Mesothelial cell of epicardium (in vitro differentiated cells): Measurements from ENCODE around the gene ANGPTL4. TPM values are rescaled to one million over a fixed set of nuclear protein-coding genes. Genes with fewer than 3 reads are reported as not detected.
A peak's percentile ranks its signal among the peaks of the same experiment; 100 is the strongest.

Source experiments
- DNase-seq, 2 experiments: peaks; one replicate each; pipeline ENCODE4 v3.0.0; 2021; ENCODE audit warnings: low spot score in 2 of 2; ENCODE audit not compliant: unreplicated experiment in 2 of 2
- H3K27ac Mint-ChIP-seq: 2 replicates; pipeline ENCODE4 v1.8.0; 2021; ENCODE audit warnings: mixed read lengths
- H3K27me3 Mint-ChIP-seq: 2 replicates; pipeline ENCODE4 v1.8.0; 2021; ENCODE audit warnings: low read depth, mixed read lengths
- H3K36me3 Mint-ChIP-seq: 2 replicates; pipeline ENCODE4 v1.8.0; 2021; ENCODE audit warnings: mixed read lengths
- H3K4me1 Mint-ChIP-seq: 2 replicates; pipeline ENCODE4 v1.8.0; 2021; ENCODE audit warnings: mixed read lengths
- H3K4me3 Mint-ChIP-seq: 2 replicates; pipeline ENCODE4 v1.8.0; 2021; ENCODE audit warnings: mild to moderate bottlenecking, moderate library complexity, mixed read lengths
- H3K9me3 Mint-ChIP-seq: 2 replicates; pipeline ENCODE4 v1.8.0; 2021; ENCODE audit warnings: mixed read lengths
- CTCF ChIP-seq: fragments of 200-600 bp; sonication (generic); IDR thresholded peaks from one replicate; pipeline ENCODE4 v1.5.0; 2021; ENCODE audit warnings: antibody characterized with exemption; ENCODE audit not compliant: unreplicated experiment
- total RNA-seq: library from RNA; stranded (reverse); gene quantifications from 3 replicates; pipeline ENCODE4 v1.2.1, GENCODE V29; 2021

ANGPTL4 gene
- total RNA-seq, 1 donor from 2014 or later = 3.7 TPM

GRCh38 chr19:8321067-8321985 lies 42.6 kb upstream of the ANGPTL4 start, which contains the start of the genes NDUFA7 and RPS28:
NDUFA7 (minus strand) TSS chr19:8321375; CDS start chr19:8321358, 17 bp downstream.
RPS28 (plus strand) TSS chr19:8321496; CDS start chr19:8321531, 35 bp downstream.
- peak within 1 kb of the TSS; percentile 95 for H3K4me3 Mint-ChIP-seq
- no peaks in the 10 kb centered on the region for H3K27me3 Mint-ChIP-seq
- DNase-seq = peak; percentile 96 to 98
- H3K9me3 Mint-ChIP-seq = no peaks in the 10 kb centered on the region
- peak within 1 kb of the TSS; percentile 98 for H3K27ac Mint-ChIP-seq
- TF ChIP-seq CTCF = no peak
- peaks cover 27% of the 10 kb centered on the region for H3K4me1 Mint-ChIP-seq
- no peaks in the 10 kb centered on the region for H3K36me3 Mint-ChIP-seq

GRCh38 chr19:8321986-8322637 lies 41.8 kb upstream of the ANGPTL4 start:
- H3K27ac Mint-ChIP-seq = peak overlapping the region; percentile 98
- H3K4me3 Mint-ChIP-seq = peak overlapping the region; percentile 95
- TF ChIP-seq CTCF = no peak
- peaks cover 5% of the 10 kb centered on the region for H3K27me3 Mint-ChIP-seq
- H3K4me1 Mint-ChIP-seq = peaks cover 27% of the 10 kb centered on the region
- peaks cover 5% of the 10 kb centered on the region for H3K9me3 Mint-ChIP-seq
- DNase-seq = no peak
- no peaks in the 10 kb centered on the region for H3K36me3 Mint-ChIP-seq

- Mint-ChIP-seq H3K36me3 (no peaks in the 10 kb centered on the region), H3K27me3 (peaks cover 7% of the 10 kb centered on the region), H3K9me3 (peaks cover 5% of the 10 kb centered on the region), H3K27ac (no peak overlapping the region), H3K4me1 (peaks cover 27% of the 10 kb centered on the region), H3K4me3 (peak overlapping the region; percentile 95)
- TF ChIP-seq CTCF = no peak
- no peak for DNase-seq
These were observed 41.3 kb upstream of the ANGPTL4 start for GRCh38 chr19:8322638-8322997.

- peaks cover 5% of the 10 kb centered on the region for H3K9me3 Mint-ChIP-seq
- DNase-seq = no peak
- H3K36me3 Mint-ChIP-seq = no peaks in the 10 kb centered on the region
- no peak overlapping the region for H3K27ac Mint-ChIP-seq
- H3K4me3 Mint-ChIP-seq = no peak overlapping the region
- H3K27me3 Mint-ChIP-seq = peaks cover 17% of the 10 kb centered on the region
- peaks cover 27% of the 10 kb centered on the region for H3K4me1 Mint-ChIP-seq
- no peak for TF ChIP-seq CTCF
These were observed 40.2 kb upstream of the ANGPTL4 start for GRCh38 chr19:8323781-8324185.

GRCh38 chr19:8324186-8325050 lies 39.5 kb upstream of the ANGPTL4 start:
- no peak for DNase-seq
- no peaks in the 10 kb centered on the region for H3K36me3 Mint-ChIP-seq
- H3K27ac Mint-ChIP-seq = no peak overlapping the region
- no peak for TF ChIP-seq CTCF
- H3K4me3 Mint-ChIP-seq = no peak overlapping the region
- H3K4me1 Mint-ChIP-seq = peaks cover 27% of the 10 kb centered on the region
- H3K27me3 Mint-ChIP-seq = peaks cover 17% of the 10 kb centered on the region
- peaks cover 5% of the 10 kb centered on the region for H3K9me3 Mint-ChIP-seq
